GM18499 (cell line): Measurements from ENCODE around the gene ZSCAN16.
"Not testable (repeated sequence)": the region's sequence is repeated elsewhere in the genome, so short reads cannot be mapped to it uniquely, and the experiment has no call there.

ENCODE experiments used
- ATAC-seq: cut with Tn5 transposase; IDR thresholded peaks from one replicate; pipeline ENCODE4 v1.9.1; 2021; ENCODE audit warnings: moderate number of reproducible peaks; ENCODE audit not compliant: insufficient read depth, unreplicated experiment

Gene ZSCAN16

DNA sequence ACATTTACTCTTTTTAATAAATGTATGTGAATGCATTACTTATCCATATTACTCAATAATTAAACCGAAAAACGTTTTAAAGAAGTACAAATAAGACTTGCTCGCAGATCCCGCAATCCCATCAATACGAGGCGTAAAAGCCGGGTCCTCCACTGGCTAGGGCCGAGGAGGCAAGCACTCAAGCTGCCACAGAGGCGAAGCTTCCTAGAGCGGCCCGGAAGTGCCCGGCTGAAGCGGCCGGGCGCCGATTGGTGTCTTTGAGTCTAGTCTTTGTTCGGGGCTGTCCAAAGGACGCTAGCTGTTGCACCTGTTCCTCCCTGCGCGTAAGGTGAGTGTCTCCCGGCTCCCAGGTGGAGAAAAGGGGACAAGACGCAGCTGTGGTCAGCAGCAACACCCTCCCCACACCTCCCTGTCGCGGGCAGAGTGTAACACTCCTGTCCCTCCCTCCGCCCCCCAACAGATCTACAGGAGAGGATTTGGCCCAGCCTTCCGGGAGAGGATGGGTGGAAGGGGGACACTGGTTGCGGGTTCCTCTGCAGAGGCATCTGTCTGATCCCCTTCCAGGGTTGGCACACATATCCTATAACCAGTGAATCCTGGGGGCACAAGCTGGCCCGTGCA lies at the start of gene ZSCAN16:
Gene ZSCAN16 (plus strand): TSS at position 260 of the 621 bp plus-strand sequence. CDS start 835 bp downstream, outside the sequence.
- peak; percentile 51 for ATAC-seq

DNA sequence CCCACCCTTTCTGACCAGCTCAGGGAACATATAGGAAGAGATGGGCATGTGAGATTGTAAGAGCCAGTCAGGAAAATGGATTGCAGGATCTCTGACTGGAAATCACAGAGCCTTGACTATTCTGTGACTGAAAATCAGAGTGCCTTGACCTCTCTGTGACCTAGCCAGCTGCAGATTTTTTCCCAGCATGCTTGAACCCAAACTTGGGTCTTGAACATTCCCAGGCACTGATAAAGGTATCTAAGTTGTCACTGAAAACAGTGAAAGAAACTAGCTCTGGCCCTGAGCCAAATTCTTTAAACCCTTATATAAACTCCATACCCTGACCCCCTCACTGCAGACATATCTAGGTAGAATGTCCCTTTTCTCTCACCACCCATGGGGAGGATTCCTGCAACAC lies 46.4 kb upstream of the ZSCAN16 start:
- no peak for ATAC-seq

DNA sequence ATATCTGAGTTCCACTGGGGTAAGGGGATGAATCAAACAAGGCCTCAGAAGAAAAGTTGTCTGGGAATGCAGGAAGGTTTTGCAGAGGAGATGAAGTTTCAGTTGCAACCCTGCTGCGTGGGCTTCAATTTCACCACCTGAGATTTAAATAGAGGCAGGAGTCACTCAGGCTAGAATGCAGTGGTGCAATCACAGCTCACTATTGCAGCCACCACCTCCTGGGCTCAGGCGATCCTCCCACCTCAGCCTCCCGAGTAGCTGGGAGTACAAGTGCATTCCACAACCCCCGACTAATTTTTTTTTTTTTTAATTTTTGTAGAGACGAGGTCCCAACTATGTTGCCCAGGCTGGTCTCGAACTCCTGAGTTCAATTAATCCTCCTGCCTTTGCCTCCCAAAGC lies 45.6 kb upstream of the ZSCAN16 start:
- no peak for ATAC-seq

DNA sequence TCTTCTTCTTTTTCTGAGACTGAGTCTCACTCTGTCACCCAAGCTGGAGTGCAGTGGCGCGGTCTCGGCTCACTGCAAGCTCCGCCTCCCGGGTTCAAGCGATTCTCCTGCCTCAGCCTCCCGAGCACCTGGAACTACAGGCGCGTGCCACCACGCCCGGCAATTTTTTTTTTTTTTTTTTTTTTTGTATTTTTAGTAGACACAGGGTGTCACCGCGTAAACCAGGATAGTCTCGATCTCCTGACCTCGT lies 44.1 kb upstream of the ZSCAN16 start, which contains the start of gene ZNF165:
Gene ZNF165 (plus strand): TSS at position 188 of the 250 bp plus-strand sequence. CDS start 4,913 bp downstream, outside the sequence.
- not testable (repeated sequence) for ATAC-seq

DNA sequence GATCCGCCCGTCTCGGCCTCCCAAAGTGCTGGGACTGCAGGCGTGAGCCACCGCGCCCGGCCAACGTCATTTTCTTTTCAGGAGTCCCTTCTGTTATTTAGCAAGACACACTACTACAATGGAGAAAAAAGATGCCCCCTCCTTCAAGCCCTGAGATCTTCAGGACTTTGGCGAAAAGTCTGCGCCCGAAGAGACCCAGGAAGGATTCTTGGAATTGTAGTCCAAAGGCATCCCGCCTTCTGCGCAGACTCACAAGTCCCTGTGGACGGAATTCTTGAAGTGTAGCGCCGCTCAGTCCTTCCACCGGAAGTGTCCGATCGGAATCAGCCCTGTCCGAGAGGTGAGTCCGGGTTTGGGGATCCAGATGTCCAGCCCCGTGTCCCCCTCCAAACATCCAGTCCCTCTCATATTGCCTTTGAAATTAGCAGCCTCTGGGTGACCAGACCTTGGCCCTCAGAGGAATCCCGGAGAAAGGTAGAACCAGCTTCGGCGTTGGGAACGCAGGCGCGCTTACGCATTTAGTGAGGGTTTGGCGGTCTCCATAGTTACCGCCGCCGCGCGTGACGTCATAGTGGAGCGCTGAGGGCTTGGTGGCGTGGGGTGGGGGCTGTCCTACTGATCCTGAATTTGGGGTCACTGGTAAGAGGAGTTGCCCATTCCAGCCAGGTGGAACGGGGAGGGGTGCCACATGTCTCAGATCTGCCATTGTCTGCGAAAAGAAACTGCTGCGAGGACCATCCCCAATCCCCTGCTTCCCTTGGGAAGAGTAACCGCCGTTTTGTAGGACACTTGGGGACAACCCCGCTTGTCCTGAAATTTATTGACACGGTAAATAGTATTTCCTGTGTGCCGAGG lies 43.6 kb upstream of the ZSCAN16 start:
- ATAC-seq, result peak; percentile 38

DNA sequence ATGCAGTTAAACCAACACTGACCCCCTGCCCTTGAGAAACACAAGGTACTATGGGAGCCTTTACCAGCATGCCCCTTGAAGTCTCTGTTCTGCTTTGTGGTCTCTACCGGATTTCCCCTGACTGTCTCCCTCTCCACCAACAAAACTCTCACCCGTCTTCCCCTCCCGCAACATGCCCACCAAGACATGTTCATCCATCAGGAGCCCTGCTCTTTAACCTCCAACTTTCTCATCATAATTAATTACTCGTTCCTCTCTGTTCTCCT lies 43.0 kb upstream of the ZSCAN16 start:
- peak; percentile 31 for ATAC-seq

DNA sequence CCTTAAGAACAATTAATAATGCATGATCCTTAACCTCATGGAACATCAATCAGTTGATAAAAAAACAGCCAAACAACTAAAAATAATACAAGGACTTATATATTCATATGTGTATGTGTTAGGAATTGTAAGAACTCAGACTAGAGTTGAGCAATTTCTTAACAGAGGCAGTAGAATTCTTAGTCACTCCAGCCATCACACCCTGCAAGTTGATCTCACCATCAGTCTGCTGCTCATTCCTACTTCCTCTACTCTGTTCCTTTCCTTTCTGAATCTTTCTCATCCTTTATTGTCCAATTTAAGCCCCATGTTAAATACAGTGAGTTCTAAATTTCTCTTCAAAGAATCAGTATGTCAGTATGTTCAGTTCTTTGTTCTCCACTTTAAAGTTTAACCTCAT lies 41.5 kb upstream of the ZSCAN16 start:
- ATAC-seq, result no peak

DNA sequence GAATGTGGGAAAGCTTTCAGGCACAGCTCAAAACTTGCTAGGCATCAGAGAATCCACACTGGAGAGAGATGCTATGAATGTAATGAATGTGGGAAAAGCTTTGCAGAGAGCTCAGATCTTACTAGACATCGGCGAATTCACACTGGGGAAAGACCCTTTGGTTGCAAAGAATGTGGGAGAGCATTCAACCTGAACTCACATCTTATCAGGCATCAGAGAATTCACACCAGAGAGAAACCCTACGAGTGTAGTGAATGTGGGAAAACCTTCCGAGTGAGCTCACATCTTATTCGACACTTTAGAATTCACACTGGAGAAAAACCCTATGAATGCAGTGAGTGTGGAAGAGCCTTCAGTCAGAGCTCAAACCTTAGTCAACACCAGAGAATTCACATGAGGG lies 35.4 kb upstream of the ZSCAN16 start:
- ATAC-seq, result no peak

DNA sequence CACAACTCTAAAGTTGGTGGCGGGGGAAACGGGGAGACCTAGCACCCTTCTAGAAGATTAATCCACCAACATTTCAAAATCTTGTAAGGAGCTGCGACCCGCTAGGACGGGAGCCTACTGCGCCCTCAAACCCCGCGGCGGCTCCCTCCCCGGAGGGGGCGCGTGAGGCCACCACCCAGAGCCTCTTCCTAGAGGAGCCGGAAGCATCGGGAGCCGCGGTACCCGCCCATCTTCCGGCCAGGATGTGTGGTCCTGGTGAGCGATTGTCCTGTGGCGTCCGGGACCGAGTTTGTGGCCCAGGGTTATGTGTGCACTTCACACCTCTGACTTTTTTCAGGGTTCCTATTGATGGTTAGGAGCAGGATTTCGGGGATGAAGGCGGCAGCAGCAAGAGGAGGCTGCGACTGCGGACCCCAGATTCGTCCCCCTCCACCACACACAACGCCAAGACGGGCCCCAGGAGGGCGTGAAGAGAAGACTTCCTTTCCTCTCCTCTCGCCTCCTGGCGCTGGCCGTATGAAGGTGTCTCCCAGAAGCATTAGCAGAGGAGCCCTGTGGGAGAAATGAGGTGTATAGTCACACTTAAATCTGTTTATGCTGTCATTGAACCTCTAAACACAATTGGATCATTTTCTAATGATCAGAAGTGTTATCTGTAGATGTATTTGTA lies 33.4 kb upstream of the ZSCAN16 start:
- no peak for ATAC-seq

DNA sequence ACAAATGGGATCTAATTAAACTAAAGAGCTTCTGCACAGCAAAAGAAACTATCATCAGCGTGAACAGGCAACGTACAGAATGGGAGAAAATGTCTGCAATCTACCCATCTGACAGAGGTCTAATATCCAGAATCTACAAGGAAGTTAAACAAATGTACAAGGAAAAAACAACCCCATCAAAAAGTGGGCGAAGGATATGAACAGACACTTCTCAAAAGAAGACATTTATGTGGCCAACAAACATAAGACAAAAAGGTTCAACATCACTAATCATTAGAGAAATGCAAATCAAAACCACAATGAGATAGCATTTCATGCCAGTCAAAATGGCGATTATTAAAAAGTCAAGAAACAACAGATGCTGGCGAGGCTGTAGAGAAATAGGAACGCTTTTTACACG lies 22.2 kb upstream of the ZSCAN16 start:
- ATAC-seq, result not testable (repeated sequence)

DNA sequence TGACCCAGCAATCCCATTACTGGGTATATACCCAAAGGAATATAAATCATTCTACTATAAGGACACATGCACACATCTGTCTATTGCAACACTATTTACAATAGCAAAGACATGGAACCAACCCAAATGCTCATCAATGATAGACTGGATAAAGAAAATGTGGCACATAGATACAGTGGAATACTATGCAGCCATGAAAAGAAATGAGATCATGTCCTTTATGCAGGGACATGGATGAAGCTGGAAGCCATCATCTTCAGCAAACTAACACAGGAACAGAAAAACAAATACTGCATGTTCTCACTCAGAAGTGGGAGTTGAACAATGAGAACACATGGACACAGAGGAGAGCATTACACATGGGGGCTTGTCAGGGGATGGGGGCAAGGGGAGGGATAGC lies 21.7 kb upstream of the ZSCAN16 start:
- ATAC-seq, result not testable (repeated sequence)

DNA sequence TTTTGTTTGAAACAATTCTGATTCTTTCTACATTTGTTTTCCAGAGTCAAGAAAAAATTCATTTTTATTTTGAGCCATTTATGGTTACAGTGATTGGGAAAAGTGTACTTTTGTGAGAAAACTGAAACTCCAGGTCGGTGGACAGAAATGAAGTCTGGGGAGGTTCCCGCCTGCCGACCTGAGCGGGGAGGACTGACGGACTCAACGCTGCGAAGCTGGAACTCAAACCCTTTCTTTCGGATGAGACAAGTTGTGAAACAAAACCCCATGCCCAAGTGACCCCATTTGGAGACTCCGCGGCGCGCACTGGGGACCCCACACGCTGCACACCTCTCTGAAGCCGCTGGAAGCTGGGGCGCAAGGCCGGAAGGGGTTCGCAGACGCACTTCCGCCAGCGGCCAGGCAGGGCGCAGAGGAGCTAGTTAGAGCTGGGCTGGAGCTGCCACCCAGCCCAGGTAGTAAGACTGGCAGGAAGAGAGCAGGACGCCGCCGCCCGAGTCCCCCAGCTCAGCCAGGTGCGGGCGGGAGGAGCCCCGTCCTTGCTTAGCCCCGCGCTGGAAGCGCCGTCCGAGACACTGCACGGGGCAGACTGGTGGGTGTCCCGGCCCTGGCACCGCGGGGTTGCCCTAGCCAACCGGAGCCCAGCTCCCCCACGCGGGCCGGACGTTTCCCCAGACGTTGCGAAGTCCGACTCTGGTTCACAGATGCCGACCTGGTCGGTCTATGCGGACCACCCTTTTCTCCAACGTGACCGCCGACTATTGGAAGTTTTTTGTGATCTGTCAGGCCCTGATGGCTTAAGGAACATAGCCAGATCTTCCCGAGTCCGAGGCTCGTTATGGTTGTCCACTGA lies 19.8 kb upstream of the ZSCAN16 start:
- ATAC-seq, result peak; percentile 86

DNA sequence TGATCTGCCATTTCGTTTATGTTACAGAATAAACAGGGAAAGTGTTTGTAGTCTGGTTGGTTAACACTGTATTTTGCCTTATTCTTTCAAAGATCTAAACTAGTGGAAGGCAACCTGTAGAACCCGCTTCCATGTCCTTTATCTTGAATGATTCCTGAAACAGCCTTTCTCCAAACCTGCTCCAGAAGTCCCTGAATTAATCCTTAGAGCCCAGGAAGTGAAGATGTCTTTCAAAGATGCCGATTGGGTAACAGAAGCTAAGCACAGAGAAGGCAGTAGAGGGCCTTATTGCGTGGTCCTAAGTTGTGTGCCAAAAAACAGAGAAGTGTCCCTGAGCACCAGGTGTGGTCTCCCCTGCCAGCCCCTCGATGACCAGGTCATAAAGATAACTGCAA lies 19.2 kb upstream of the ZSCAN16 start:
- no peak for ATAC-seq

DNA sequence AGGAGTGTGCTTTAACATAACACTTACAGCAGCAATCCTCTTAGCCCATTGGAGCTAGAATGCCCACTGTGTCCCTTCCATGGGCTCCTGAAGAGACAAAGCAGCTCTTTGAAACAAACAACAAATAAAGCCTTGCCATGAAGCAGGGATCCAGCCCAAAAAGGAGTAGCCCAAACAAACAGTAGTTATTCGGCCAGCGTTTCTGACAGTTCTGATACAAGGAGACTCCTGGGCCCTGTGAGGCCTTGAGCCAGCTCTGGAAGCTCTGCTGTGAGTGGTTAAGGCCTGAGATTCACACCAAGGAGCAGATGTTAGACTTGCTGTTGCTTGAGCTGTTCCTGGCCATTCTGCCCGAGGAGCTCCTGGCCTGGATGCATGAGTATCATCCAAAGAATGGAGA lies 16.9 kb upstream of the ZSCAN16 start:
- ATAC-seq, result no peak

DNA sequence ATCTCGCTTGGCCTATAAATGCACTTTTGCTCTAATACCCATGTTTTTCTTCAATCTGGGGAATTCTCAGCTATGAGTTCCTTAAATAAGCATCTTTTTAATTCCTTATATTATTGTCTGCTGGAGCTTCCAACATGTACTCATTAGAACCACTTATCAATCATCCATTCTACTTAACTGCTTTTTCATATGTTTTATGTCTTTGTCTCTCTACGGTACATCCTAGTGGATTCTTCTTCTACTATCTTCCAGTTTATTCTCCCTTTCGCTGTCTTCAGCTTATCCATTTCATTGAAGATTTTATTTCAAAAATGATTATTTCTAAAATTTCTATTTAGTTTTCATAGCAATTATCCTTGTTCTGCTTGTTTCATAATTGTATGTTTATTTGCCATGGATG lies 12.4 kb upstream of the ZSCAN16 start:
- no peak for ATAC-seq

DNA sequence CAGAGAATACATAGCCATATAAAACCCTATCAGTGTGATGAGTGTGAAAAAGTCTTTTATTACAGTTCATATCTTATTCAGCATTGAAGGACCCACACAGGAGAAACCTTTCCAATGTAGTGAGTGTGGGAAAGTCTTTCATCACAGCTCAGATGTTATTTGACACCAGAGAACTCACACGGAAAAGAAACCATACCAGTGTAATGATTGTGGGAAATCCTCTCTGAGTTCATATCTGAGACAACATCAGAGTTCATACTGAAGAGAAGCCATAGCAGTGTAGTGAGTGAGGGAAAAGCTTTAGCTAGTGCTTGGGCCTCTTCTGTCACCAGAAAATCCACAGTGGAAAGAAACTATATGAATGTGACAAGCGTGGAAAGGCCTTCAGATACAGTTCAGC lies 8.6 kb upstream of the ZSCAN16 start:
- no peak for ATAC-seq

DNA sequence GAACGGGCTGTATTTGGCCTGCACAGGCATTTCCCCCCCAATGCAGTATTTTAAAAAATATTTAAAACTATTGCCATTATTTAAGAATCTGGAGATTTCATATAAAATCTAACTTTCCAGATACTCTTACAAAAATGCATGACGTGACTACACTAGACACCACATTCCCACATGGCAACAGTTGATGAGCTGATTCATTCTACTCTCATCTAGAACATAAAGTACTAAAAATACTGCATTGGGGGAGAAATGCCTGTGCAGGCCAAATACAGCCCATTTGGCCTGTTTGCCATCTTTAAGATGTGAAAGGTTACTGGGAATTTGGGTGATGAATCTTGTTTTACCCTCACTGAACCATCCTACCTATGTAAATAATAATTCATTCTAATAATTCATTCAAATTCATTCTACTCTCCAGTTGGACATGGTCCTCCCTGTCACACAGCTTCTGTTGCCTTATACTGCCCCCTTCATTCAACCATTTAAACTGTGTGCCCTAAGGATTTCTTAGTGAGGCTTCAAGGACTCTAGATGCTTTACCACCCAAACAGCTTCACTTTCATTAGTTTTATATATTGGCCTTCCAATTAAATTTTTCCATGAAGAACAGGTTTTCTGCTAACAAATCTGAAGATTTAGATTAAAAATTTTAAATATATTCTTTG lies 6.9 kb upstream of the ZSCAN16 start:
- no peak for ATAC-seq

DNA sequence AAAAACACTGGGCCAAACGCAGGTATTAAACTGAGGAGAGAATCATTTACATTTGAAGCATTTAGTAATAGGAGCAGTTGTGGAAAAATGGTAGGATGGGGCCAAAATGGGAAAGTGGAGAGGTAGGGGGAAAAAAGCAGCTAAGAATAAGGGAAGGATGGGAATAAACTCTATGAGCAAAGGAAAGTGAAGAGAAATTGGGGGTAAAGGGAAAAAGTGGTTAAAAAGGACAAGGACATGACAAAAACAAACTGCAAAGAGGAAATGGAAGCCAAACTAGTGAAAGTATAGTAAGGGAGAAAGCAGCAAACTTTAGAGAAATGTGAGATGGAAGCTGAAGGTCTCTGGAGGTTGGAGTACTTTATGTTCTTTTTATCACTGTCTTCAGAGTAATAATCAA lies 6.2 kb upstream of the ZSCAN16 start:
- no peak for ATAC-seq

DNA sequence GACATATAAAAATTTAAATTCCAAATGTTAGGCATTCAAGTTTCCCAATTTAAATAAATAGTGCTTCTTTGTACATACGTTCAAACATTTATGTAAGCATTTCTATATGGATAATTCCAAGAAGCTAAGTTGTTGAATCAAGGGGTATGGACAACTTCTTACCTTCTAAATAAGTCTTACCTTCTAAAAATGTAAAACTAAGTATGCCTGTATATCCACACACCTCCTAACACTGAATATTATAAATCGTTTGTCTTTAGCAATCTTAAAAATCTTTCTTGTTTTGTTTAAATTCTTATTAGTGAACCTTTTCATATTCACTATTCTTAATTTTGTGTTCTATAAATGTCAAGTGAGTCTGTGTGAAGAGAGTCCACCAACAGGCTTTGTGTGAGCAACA lies 2.5 kb upstream of the ZSCAN16 start:
- ATAC-seq, result no peak

DNA sequence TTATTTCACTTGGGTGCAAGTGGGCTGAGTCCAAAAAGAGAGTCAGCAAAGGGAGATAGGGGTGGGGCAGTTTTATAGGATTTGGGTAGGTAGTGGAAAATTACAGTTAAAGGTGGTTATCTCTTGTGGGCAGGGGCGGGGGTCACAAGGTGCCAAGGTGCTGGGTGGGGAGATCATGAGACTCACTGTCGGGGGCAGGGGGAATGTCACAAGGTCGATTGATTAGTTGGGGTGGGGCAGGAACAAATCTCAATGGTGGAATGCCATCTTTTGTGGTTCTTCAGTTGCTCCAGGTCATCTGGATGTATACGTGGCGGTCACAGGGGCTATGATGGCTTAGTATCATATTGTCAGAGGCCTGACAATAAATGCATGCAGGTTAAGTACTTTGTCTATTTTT lies 2.1 kb upstream of the ZSCAN16 start:
- ATAC-seq, result not testable (repeated sequence)
